HEK293 (cell line): ENCODE results near the gene TNPO3.

Experiments
- BCL11A ChIP-seq: fragments of 450-650 bp; formaldehyde crosslinking; IDR thresholded peaks from 2 replicates; pipeline ENCODE4 v1.5.1; 2016; ENCODE audit warnings: low read depth, missing biosample characterization, missing genetic modification characterization
- KLF16 ChIP-seq: fragments of 450-650 bp; formaldehyde crosslinking; IDR thresholded peaks from 2 replicates; pipeline ENCODE4 v1.5.1; 2017; ENCODE audit warnings: missing biosample characterization, missing genetic modification characterization
- SP3 ChIP-seq: fragments of 450-650 bp; formaldehyde crosslinking; IDR thresholded peaks from 2 replicates; pipeline ENCODE4 v1.5.1; 2016; ENCODE audit warnings: missing biosample characterization, missing genetic modification characterization
- ZFP3 ChIP-seq: fragments of 450-650 bp; formaldehyde crosslinking; IDR thresholded peaks from 2 replicates; pipeline ENCODE4 v1.5.1; 2016; ENCODE audit warnings: low read depth, missing biosample characterization, missing genetic modification characterization
- ZNF10 ChIP-seq: fragments of 450-650 bp; formaldehyde crosslinking; IDR thresholded peaks from 2 replicates; pipeline ENCODE4 v1.5.1; 2017; ENCODE audit warnings: missing biosample characterization, missing genetic modification characterization
- ZNF112 ChIP-seq: fragments of 450-650 bp; formaldehyde crosslinking; IDR thresholded peaks from 2 replicates; pipeline ENCODE4 v1.5.0; 2017; ENCODE audit warnings: missing biosample characterization, missing genetic modification characterization
- ZNF138 ChIP-seq: fragments of 450-650 bp; formaldehyde crosslinking; IDR thresholded peaks from 2 replicates; pipeline ENCODE4 v1.5.1; 2016; ENCODE audit warnings: missing biosample characterization, missing genetic modification characterization, borderline replicate concordance
- ZNF404 ChIP-seq: fragments of 450-650 bp; formaldehyde crosslinking; IDR thresholded peaks from 2 replicates; pipeline ENCODE4 v1.5.1; 2017; ENCODE audit warnings: missing biosample characterization, missing genetic modification characterization
- ZNF629 ChIP-seq: fragments of 450-650 bp; formaldehyde crosslinking; IDR thresholded peaks from 2 replicates; pipeline ENCODE4 v1.5.1; 2017; ENCODE audit warnings: missing biosample characterization, missing genetic modification characterization
- TF ChIP-seq, protein P1 (sequence below): fragments of 450-650 bp; formaldehyde crosslinking; IDR thresholded peaks from 2 replicates; pipeline ENCODE4 v1.5.1; 2016; ENCODE audit warnings: missing biosample characterization, missing genetic modification characterization, borderline replicate concordance
- TF ChIP-seq, protein P2 (sequence below): fragments of 450-650 bp; formaldehyde crosslinking; IDR thresholded peaks from 2 replicates; pipeline ENCODE4 v1.5.1; 2017; ENCODE audit warnings: missing biosample characterization, missing genetic modification characterization
- TF ChIP-seq, protein P3 (sequence below): fragments of 450-650 bp; formaldehyde crosslinking; IDR thresholded peaks from 2 replicates; pipeline ENCODE4 v1.5.1; 2017; ENCODE audit warnings: missing biosample characterization, missing genetic modification characterization
- TF ChIP-seq, protein P4 (sequence below): fragments of 450-650 bp; formaldehyde crosslinking; IDR thresholded peaks from 2 replicates; pipeline ENCODE4 v1.5.1; 2016; ENCODE audit warnings: missing biosample characterization, missing genetic modification characterization
- TF ChIP-seq, protein P5 (sequence below): fragments of 450-650 bp; formaldehyde crosslinking; IDR thresholded peaks from 2 replicates; pipeline ENCODE4 v1.5.1; 2017; ENCODE audit warnings: missing biosample characterization, missing genetic modification characterization
- TF ChIP-seq, protein P6 (sequence below): fragments of 450-650 bp; formaldehyde crosslinking; IDR thresholded peaks from 2 replicates; pipeline ENCODE4 v1.5.1; 2016; ENCODE audit warnings: missing biosample characterization, missing genetic modification characterization

The TNPO3 gene

DNA sequence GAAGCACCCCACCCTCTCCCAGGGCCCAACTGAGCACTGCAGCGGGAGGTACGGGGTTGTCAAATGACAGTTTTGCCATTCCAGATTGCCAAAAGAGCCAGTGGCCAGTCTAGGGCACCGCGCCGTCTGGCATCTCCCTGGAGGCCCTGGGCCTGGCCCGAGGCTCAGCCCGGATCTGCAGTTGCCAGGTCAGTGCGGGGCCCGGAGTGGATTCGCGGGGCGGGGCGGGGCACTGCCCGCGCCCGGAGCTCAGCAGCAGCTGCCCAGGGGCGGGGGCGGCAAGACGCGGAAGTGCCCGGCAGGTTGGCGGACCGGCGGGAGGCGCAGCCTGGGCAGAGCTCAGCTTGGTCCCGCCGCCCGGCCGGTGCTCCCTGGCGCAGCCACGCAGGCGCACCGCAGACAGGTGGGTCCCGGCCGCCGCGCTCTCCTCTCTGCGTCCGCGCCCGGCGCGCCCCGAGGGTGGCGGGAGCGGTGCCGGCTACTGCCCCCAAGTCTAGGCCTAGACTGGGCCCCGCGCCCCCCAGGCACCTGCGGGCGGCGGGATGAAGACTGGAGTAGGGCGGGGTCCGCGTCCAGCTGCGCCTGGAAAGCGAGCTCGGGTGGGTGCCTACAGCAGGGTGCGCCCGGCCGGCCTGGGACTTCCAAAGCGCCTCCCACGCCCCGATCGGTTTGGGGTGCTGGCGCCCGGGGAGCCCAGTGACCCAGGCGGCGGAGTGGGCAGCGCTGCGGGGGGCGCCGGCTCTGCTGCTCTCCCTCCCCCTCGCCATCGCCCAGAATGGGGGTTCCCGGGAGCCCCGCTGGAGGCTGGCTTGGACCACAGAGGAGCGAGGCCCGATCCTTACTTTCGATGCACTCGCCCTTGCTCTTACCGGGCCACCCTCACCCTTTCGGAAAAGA is 117.0 kb downstream of the TNPO3 start, which contains the start of gene IRF5 (continued):
- TF ChIP-seq, protein P1, sequence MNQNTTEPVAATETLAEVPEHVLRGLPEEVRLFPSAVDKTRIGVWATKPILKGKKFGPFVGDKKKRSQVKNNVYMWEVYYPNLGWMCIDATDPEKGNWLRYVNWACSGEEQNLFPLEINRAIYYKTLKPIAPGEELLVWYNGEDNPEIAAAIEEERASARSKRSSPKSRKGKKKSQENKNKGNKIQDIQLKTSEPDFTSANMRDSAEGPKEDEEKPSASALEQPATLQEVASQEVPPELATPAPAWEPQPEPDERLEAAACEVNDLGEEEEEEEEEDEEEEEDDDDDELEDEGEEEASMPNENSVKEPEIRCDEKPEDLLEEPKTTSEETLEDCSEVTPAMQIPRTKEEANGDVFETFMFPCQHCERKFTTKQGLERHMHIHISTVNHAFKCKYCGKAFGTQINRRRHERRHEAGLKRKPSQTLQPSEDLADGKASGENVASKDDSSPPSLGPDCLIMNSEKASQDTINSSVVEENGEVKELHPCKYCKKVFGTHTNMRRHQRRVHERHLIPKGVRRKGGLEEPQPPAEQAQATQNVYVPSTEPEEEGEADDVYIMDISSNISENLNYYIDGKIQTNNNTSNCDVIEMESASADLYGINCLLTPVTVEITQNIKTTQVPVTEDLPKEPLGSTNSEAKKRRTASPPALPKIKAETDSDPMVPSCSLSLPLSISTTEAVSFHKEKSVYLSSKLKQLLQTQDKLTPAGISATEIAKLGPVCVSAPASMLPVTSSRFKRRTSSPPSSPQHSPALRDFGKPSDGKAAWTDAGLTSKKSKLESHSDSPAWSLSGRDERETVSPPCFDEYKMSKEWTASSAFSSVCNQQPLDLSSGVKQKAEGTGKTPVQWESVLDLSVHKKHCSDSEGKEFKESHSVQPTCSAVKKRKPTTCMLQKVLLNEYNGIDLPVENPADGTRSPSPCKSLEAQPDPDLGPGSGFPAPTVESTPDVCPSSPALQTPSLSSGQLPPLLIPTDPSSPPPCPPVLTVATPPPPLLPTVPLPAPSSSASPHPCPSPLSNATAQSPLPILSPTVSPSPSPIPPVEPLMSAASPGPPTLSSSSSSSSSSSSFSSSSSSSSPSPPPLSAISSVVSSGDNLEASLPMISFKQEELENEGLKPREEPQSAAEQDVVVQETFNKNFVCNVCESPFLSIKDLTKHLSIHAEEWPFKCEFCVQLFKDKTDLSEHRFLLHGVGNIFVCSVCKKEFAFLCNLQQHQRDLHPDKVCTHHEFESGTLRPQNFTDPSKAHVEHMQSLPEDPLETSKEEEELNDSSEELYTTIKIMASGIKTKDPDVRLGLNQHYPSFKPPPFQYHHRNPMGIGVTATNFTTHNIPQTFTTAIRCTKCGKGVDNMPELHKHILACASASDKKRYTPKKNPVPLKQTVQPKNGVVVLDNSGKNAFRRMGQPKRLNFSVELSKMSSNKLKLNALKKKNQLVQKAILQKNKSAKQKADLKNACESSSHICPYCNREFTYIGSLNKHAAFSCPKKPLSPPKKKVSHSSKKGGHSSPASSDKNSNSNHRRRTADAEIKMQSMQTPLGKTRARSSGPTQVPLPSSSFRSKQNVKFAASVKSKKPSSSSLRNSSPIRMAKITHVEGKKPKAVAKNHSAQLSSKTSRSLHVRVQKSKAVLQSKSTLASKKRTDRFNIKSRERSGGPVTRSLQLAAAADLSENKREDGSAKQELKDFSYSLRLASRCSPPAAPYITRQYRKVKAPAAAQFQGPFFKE, result no peak
- TF ChIP-seq ZNF138 (tag by site-specific recombination) (no peak), ZNF629 (tag by site-specific recombination) (no peak), ZFP3 (no peak), KLF16 (tag by site-specific recombination) (no peak), ZNF112 (no peak), BCL11A (tag by site-specific recombination) (no peak), ZNF404 (tag by site-specific recombination) (no peak), SP3 (tag by site-specific recombination) (peak; percentile 49), ZNF10 (tag by site-specific recombination) (0 out of 2 replicates have a peak, but pooled peaks have one; percentile 6)
- TF ChIP-seq, protein P2, sequence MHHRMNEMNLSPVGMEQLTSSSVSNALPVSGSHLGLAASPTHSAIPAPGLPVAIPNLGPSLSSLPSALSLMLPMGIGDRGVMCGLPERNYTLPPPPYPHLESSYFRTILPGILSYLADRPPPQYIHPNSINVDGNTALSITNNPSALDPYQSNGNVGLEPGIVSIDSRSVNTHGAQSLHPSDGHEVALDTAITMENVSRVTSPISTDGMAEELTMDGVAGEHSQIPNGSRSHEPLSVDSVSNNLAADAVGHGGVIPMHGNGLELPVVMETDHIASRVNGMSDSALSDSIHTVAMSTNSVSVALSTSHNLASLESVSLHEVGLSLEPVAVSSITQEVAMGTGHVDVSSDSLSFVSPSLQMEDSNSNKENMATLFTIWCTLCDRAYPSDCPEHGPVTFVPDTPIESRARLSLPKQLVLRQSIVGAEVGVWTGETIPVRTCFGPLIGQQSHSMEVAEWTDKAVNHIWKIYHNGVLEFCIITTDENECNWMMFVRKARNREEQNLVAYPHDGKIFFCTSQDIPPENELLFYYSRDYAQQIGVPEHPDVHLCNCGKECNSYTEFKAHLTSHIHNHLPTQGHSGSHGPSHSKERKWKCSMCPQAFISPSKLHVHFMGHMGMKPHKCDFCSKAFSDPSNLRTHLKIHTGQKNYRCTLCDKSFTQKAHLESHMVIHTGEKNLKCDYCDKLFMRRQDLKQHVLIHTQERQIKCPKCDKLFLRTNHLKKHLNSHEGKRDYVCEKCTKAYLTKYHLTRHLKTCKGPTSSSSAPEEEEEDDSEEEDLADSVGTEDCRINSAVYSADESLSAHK (tag by site-specific recombination), result no peak
- TF ChIP-seq, protein P3, sequence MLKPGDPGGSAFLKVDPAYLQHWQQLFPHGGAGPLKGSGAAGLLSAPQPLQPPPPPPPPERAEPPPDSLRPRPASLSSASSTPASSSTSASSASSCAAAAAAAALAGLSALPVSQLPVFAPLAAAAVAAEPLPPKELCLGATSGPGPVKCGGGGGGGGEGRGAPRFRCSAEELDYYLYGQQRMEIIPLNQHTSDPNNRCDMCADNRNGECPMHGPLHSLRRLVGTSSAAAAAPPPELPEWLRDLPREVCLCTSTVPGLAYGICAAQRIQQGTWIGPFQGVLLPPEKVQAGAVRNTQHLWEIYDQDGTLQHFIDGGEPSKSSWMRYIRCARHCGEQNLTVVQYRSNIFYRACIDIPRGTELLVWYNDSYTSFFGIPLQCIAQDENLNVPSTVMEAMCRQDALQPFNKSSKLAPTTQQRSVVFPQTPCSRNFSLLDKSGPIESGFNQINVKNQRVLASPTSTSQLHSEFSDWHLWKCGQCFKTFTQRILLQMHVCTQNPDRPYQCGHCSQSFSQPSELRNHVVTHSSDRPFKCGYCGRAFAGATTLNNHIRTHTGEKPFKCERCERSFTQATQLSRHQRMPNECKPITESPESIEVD, result no peak
- TF ChIP-seq, protein P4, sequence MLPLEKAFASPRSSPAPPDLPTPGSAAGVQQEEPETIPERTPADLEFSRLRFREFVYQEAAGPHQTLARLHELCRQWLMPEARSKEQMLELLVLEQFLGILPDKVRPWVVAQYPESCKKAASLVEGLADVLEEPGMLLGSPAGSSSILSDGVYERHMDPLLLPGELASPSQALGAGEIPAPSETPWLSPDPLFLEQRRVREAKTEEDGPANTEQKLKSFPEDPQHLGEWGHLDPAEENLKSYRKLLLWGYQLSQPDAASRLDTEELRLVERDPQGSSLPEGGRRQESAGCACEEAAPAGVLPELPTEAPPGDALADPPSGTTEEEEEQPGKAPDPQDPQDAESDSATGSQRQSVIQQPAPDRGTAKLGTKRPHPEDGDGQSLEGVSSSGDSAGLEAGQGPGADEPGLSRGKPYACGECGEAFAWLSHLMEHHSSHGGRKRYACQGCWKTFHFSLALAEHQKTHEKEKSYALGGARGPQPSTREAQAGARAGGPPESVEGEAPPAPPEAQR (tag by site-specific recombination), result no peak
- TF ChIP-seq, protein P5, sequence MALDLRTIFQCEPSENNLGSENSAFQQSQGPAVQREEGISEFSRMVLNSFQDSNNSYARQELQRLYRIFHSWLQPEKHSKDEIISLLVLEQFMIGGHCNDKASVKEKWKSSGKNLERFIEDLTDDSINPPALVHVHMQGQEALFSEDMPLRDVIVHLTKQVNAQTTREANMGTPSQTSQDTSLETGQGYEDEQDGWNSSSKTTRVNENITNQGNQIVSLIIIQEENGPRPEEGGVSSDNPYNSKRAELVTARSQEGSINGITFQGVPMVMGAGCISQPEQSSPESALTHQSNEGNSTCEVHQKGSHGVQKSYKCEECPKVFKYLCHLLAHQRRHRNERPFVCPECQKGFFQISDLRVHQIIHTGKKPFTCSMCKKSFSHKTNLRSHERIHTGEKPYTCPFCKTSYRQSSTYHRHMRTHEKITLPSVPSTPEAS (tag by site-specific recombination), result no peak
- TF ChIP-seq, protein P6, sequence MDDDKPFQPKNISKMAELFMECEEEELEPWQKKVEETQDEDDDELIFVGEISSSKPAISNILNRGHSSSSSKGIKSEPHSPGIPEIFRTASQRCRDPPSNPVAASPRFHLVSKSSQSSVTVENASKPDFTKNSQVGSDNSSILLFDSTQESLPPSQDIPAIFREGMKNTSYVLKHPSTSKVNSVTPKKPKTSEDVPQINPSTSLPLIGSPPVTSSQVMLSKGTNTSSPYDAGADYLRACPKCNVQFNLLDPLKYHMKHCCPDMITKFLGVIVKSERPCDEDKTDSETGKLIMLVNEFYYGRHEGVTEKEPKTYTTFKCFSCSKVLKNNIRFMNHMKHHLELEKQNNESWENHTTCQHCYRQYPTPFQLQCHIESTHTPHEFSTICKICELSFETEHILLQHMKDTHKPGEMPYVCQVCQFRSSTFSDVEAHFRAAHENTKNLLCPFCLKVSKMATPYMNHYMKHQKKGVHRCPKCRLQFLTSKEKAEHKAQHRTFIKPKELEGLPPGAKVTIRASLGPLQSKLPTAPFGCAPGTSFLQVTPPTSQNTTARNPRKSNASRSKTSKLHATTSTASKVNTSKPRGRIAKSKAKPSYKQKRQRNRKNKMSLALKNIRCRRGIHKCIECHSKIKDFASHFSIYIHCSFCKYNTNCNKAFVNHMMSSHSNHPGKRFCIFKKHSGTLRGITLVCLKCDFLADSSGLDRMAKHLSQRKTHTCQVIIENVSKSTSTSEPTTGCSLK (tag by site-specific recombination), result no peak
